Measurements from ENCODE around the gene PURA.

The PURA gene

DNA sequence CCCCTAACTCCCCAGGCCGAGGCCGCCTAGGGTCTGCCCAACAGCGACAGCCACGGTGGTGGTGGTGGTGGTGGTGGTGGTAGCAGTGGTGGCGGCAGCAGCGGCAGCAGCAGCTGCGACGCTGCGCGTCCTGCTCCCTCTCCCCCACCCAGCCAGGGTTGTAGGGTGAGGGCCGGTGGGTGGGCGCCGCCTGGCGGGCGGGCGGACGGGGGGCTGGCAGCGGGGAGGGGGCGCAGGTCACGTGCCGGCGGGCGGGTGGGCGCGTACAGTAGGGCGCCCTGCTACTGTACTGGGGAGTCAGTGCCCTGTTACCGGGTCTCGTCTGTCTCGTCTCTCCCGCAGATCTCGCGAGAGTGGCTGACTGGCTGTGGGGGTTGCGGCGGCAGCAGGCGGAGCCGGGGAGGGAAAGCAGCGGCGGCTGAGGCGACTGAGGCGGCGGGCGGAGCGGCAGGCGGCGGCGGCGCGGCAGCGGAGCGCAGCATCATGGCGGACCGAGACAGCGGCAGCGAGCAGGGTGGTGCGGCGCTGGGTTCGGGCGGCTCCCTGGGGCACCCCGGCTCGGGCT lies at the start of gene PURA:
Gene PURA (plus strand): TSS at position 411 of the 565 bp plus-strand sequence. CDS start 73 bp downstream, at position 484.
- peak within 1 kb of the TSS; percentile 96 to 100 (median 100) for H3K4me2 ChIP-seq
- H4K20me1 ChIP-seq, result peaks cover 45 to 82% (median 69%) of the 10 kb centered on the region in 11 experiments
- H3K4me3 ChIP-seq, result peak within 1 kb of the TSS; percentile 75 to 89 (median 82)
- H3K27ac ChIP-seq, result peak within 1 kb of the TSS; percentile 71 to 86 (median 80)
- no peaks in the 10 kb centered on the region for H3K9me3 ChIP-seq (replicated peaks in 1 of 11)
- peaks cover 47 to 80% (median 64%) of the 10 kb centered on the region in 11 experiments for H3K27me3 ChIP-seq
- peaks cover 22 to 61% (median 38%) of the 10 kb centered on the region in 10 experiments for H3K4me1 ChIP-seq
- H3K36me3 ChIP-seq, result no peaks in the 10 kb centered on the region
- H3K9ac ChIP-seq, result peak within 1 kb of the TSS; percentile 78 to 91 (median 86)
- no peak for TF ChIP-seq Cebpa-rat (IDR thresholded peaks at IDR 0.05)

DNA sequence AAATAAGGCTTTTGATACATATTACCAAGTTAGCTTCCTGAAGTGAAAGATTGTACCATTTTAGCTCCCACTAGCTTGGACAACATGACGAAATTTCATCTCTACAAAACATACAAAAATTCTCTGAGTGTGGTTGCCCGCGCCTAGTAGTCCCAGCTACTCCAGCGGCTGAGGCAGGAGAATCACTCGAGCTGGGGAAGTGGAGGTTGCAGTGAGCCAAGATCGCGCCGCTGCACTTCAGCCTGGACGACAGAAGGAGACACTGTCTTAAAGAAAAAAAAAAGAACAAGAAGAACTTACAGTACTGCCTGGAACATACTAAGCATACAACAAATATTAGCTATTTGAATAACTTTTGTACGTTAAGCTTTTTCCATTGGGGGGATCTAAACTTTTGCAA lies 41.1 kb upstream of the PURA start:
- H3K9ac ChIP-seq, result no peak overlapping the region

DNA sequence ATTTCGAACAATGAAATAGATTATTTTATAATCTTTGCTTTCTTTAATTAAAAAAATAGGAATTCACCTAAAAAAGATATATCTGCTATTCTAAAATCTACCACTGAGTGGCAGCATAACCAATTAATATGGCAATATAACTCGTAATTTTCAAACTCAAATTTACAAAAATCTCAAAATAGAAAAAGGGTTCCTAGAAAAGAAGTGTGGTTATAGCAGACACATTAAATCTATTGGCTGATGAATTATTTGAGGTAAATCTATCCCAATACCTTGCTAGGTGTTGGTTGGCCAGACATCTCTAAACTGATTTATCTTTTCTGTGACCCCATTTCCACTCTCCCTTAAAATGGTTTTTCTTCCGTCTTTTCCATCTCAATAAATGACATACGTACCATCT lies 40.6 kb upstream of the PURA start:
- Histone ChIP-seq H3K4me3 (no peak overlapping the region), H4K20me1 (no peaks in the 10 kb centered on the region), H3K9ac (no peak overlapping the region), H3K27ac (no peak overlapping the region), H3K9me3 (replicated peaks in 1 of 11) (no peaks in the 10 kb centered on the region), H3K4me1 (no peaks in the 10 kb centered on the region), H3K4me2 (no peak overlapping the region), H3K36me3 (no peaks in the 10 kb centered on the region), H3K27me3 (no peaks in the 10 kb centered on the region)
- TF ChIP-seq Cebpa-rat (IDR thresholded peaks at IDR 0.05), result no peak

More for the DNA sequence above, 41.1 kb upstream of the PURA start:
- no peaks in the 10 kb centered on the region for H3K27me3 ChIP-seq
- no peaks in the 10 kb centered on the region for H3K4me1 ChIP-seq
- no peak overlapping the region for H3K4me3 ChIP-seq
- H3K9me3 ChIP-seq (replicated peaks in 1 of 11), result no peaks in the 10 kb centered on the region
- H3K4me2 ChIP-seq, result no peak overlapping the region
- H3K36me3 ChIP-seq, result no peaks in the 10 kb centered on the region
- TF ChIP-seq Cebpa-rat (IDR thresholded peaks at IDR 0.05), result no peak
- H4K20me1 ChIP-seq, result no peaks in the 10 kb centered on the region
- no peak overlapping the region for H3K27ac ChIP-seq

DNA sequence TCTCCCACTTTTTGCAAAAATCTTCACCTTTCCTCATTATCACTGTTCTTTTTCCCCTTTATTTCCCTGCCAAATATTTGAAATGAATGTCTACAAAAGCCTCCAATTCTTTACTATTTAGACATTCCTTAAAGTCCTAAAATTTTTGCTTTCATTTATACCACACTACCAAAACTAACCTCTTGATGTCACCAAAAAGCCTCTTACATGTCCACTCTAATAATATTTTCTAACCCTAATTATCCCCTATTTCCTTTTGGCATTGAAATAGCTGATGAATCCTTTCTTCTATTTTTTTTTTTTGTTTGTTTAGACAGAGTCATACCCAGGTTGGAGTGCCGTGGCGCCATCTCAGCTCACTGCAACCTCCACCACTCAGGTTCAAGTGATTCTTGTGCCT lies 38.5 kb upstream of the PURA start:
- H3K27ac ChIP-seq, result no peak overlapping the region
- H3K36me3 ChIP-seq, result no peaks in the 10 kb centered on the region
- H3K4me1 ChIP-seq, result no peaks in the 10 kb centered on the region
- H3K27me3 ChIP-seq, result no peaks in the 10 kb centered on the region
- H3K4me2 ChIP-seq, result no peak overlapping the region
- H4K20me1 ChIP-seq, result no peaks in the 10 kb centered on the region
- H3K9ac ChIP-seq, result no peak overlapping the region
- no peaks in the 10 kb centered on the region for H3K9me3 ChIP-seq (replicated peaks in 1 of 11)
- H3K4me3 ChIP-seq, result no peak overlapping the region
- TF ChIP-seq Cebpa-rat (IDR thresholded peaks at IDR 0.05), result no peak

DNA sequence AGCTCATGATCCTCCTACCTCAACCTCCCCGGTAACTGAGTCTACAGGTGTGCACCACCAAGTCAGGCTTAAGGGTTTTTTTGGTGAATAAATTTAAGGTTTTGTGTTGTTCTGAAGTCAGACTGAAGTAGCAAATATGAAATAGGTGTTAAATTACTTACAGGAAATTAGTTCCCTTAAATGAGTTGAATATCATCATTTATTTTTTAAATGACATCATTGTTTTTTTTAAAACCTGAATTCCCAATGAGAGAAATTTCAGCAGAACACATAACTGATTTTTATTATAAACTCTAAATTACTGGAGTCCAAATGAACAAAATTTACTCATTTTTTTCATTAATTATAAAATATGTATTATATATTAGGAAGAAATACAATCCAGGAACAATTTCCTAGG lies 37.8 kb upstream of the PURA start:
- Histone ChIP-seq H3K4me2 (no peak overlapping the region), H3K9ac (no peak overlapping the region)
- no peak for TF ChIP-seq Cebpa-rat (IDR thresholded peaks at IDR 0.05)

DNA sequence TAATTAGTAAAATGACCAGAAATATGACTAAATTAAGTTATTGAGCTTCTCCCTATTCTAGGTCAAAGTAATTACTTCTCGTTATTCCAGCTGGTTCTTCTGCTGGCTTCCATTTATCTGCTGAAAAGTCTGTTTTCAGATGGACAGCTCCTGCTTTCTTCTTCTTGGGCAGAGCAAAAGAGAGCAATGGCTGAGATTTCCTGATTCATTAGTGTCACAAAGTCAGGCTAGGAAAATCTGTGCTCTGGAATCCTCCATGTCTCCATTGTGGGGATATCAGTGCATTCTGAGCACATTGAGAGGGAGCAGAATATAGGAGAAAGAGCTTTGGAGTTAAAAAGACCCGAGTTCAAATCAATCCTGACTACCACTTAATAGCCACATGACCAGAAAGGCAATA lies 37.1 kb upstream of the PURA start:
- no peak for TF ChIP-seq Cebpa-rat (IDR thresholded peaks at IDR 0.05)
- no peak overlapping the region for H3K27ac ChIP-seq
- no peaks in the 10 kb centered on the region for H4K20me1 ChIP-seq
- no peak overlapping the region for H3K4me2 ChIP-seq
- no peak overlapping the region for H3K4me3 ChIP-seq
- no peaks in the 10 kb centered on the region for H3K4me1 ChIP-seq
- H3K36me3 ChIP-seq, result no peaks in the 10 kb centered on the region
- no peak overlapping the region for H3K9ac ChIP-seq
- H3K9me3 ChIP-seq (replicated peaks in 1 of 11), result no peaks in the 10 kb centered on the region
- H3K27me3 ChIP-seq, result no peaks in the 10 kb centered on the region

More for the DNA sequence above, 37.8 kb upstream of the PURA start:
- no peaks in the 10 kb centered on the region for H3K9me3 ChIP-seq (replicated peaks in 1 of 11)
- H3K36me3 ChIP-seq, result no peaks in the 10 kb centered on the region
- H4K20me1 ChIP-seq, result no peaks in the 10 kb centered on the region
- H3K27me3 ChIP-seq, result no peaks in the 10 kb centered on the region
- H3K4me1 ChIP-seq, result no peaks in the 10 kb centered on the region
- no peak overlapping the region for H3K4me3 ChIP-seq
- no peak overlapping the region for H3K27ac ChIP-seq

DNA sequence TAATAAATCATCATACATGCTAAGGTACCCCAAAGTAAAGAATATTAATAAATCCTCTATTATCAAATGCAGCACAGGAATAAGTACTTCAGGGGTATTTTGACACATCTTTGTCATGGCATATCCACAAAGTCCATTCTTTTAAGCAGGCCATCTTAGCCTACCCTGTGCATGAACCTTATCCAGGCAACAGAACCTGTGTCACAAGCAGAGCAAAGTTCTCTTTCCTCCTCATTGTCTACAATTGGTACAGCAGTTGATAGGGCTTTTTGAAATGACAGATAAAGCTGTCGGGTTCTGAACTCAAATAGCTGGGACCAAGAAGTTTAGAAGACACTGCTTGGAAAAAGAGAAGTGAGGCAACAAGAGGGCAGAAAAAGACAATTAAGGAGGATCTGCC lies 30.8 kb upstream of the PURA start:
- Histone ChIP-seq H3K36me3 (no peaks in the 10 kb centered on the region), H3K9me3 (replicated peaks in 1 of 11) (no peaks in the 10 kb centered on the region), H3K27me3 (no peaks in the 10 kb centered on the region), H3K4me1 (no peaks in the 10 kb centered on the region), H3K4me3 (no peak overlapping the region), H4K20me1 (no peaks in the 10 kb centered on the region), H3K4me2 (no peak overlapping the region), H3K27ac (no peak overlapping the region), H3K9ac (no peak overlapping the region)
- TF ChIP-seq Cebpa-rat (IDR thresholded peaks at IDR 0.05), result no peak

DNA sequence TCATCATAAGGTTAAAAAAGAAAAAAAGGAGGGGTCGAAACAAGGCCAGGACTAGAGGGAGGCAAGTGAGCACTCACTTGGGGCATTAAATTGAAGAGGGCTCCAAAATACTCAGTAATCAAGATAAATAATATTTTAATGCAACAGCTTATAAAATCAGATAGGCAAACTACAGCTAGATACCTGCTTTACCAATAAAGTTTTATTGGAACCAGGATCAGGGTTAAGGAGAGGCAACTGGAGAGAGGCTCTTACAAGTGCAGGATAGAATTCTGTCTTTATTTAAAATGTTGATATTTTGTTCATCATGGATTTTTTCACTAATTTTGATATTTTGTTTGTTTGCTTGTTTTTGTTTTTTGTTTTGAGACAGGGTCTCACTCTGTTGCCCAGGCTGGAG lies 30.3 kb upstream of the PURA start:
- Histone ChIP-seq H3K9ac (no peak overlapping the region), H3K36me3 (no peaks in the 10 kb centered on the region), H3K4me3 (no peak overlapping the region), H4K20me1 (no peaks in the 10 kb centered on the region), H3K4me1 (no peaks in the 10 kb centered on the region), H3K9me3 (replicated peaks in 1 of 11) (no peaks in the 10 kb centered on the region), H3K27ac (no peak overlapping the region), H3K4me2 (no peak overlapping the region), H3K27me3 (no peaks in the 10 kb centered on the region)
- TF ChIP-seq Cebpa-rat (IDR thresholded peaks at IDR 0.05), result no peak

DNA sequence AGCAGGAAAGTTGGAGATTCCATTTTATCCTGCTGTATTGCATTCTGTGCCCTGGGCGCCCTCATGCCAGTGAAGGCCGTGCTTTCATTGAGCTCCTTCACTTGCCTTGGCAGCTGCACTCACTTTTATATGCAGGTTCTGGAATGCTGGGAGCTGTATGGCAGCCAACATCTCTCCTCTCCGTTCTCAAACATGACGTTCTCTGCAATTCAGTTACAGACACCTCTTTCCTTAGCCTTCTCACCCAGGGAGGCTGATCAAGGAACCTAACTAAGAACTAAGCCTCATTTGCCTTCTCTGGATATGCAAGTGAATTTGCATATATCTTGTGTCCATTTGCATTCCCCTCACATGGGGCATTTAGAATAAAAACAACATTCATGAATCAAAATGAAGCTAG lies 29.4 kb upstream of the PURA start:
- no peak for TF ChIP-seq Cebpa-rat (IDR thresholded peaks at IDR 0.05)
- no peak overlapping the region for H3K27ac ChIP-seq
- H3K9me3 ChIP-seq (replicated peaks in 1 of 11), result peaks cover 0 to 4% (median 2%) of the 10 kb centered on the region in 11 experiments; a peak in 19 of 22 replicates

DNA sequence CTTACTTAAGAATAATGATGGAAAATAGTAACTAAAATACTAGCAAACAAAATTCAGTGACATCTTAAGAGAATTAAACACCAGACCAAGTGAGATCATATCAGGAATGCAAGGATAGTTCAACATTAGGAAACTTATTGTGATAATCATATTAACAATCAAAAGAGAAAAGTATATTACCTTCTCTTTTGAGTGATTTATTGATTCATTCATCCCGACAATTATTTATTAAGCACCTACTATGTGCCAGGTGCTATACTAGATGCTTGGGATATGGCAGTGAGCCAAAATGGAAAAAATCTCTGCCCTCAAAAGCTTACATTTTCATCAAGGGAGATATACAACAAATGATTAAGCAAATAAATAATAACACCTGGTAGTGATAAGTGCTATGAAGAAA lies 23.7 kb upstream of the PURA start:
- Histone ChIP-seq H3K27me3 (no peaks in the 10 kb centered on the region), H3K4me1 (no peaks in the 10 kb centered on the region), H3K36me3 (no peaks in the 10 kb centered on the region), H3K27ac (no peak overlapping the region), H4K20me1 (no peaks in the 10 kb centered on the region), H3K4me2 (no peak overlapping the region), H3K4me3 (no peak overlapping the region), H3K9me3 (replicated peaks in 1 of 11) (peaks cover 14 to 25% (median 19%) of the 10 kb centered on the region in 11 experiments), H3K9ac (no peak overlapping the region)
- no peak for TF ChIP-seq Cebpa-rat (IDR thresholded peaks at IDR 0.05)

More for the DNA sequence above, 29.4 kb upstream of the PURA start:
- no peaks in the 10 kb centered on the region for H3K4me1 ChIP-seq
- no peak overlapping the region for H3K9ac ChIP-seq
- H3K4me3 ChIP-seq, result no peak overlapping the region
- H4K20me1 ChIP-seq, result no peaks in the 10 kb centered on the region
- no peaks in the 10 kb centered on the region for H3K36me3 ChIP-seq
- no peak overlapping the region for H3K4me2 ChIP-seq
- H3K27me3 ChIP-seq, result no peaks in the 10 kb centered on the region
